Measurements from ENCODE around the gene LMBRD1. TPM values are rescaled to one million over a fixed set of nuclear protein-coding genes. Genes with fewer than 3 reads are reported as not detected.

Gene LMBRD1
- total RNA-seq, 1 donor from 2014 or later: 43.6 TPM

GRCh38 chr6:69819138-69819537, 22.3 kb upstream of the LMBRD1 start:
- intact Hi-C loops (cut with micrococcal nuclease): no loop called here
- Histone ChIP-seq H3K27ac (replicated peaks) (no peak overlapping the region), H3K36me3 (no peaks in the 10 kb centered on the region), H3K27me3 (ENCODE audit: low read depth) (no peaks in the 10 kb centered on the region), H3K4me1 (no peaks in the 10 kb centered on the region), H3K4me3 (no peak overlapping the region), H3K9me3 (replicated peaks) (no peaks in the 10 kb centered on the region)
- DNase-seq: no peak
- TF ChIP-seq CTCF (IDR thresholded peaks at IDR 0.05; ENCODE audit: borderline replicate concordance): no peak

- intact Hi-C loops (cut with micrococcal nuclease): no loop called here
- DNase-seq: no peak
- no peaks in the 10 kb centered on the region for H3K36me3 ChIP-seq
- H3K27ac ChIP-seq (replicated peaks): no peak overlapping the region
- H3K4me1 ChIP-seq: no peaks in the 10 kb centered on the region
- no peak overlapping the region for H3K4me3 ChIP-seq
- no peak for TF ChIP-seq CTCF (IDR thresholded peaks at IDR 0.05; ENCODE audit: borderline replicate concordance)
- no peaks in the 10 kb centered on the region for H3K9me3 ChIP-seq (replicated peaks)
- H3K27me3 ChIP-seq (ENCODE audit: low read depth): no peaks in the 10 kb centered on the region
Observed at GRCh38 chr6:69818223-69818930, 21.6 kb upstream of the LMBRD1 start.

GRCh38 chr6:69817358-69817757, 20.5 kb upstream of the LMBRD1 start:
- DNase-seq: no peak
- Histone ChIP-seq H3K27ac (replicated peaks) (no peak overlapping the region), H3K4me3 (no peak overlapping the region), H3K9me3 (replicated peaks) (no peaks in the 10 kb centered on the region), H3K36me3 (no peaks in the 10 kb centered on the region), H3K4me1 (no peaks in the 10 kb centered on the region), H3K27me3 (ENCODE audit: low read depth) (no peaks in the 10 kb centered on the region)
- intact Hi-C loops (cut with micrococcal nuclease): no loop called here
- no peak for TF ChIP-seq CTCF (IDR thresholded peaks at IDR 0.05; ENCODE audit: borderline replicate concordance)

- no peak for TF ChIP-seq CTCF (IDR thresholded peaks at IDR 0.05; ENCODE audit: borderline replicate concordance)
- DNase-seq: no peak
- Histone ChIP-seq H3K36me3 (no peaks in the 10 kb centered on the region), H3K27me3 (ENCODE audit: low read depth) (no peaks in the 10 kb centered on the region), H3K27ac (replicated peaks) (no peak overlapping the region), H3K4me3 (no peak overlapping the region), H3K9me3 (replicated peaks) (no peaks in the 10 kb centered on the region), H3K4me1 (no peaks in the 10 kb centered on the region)
- intact Hi-C loops (cut with micrococcal nuclease): no loop called here
Observed at GRCh38 chr6:69816569-69816968, 19.8 kb upstream of the LMBRD1 start.

GRCh38 chr6:69816026-69816425, 19.2 kb upstream of the LMBRD1 start:
- no peaks in the 10 kb centered on the region for H3K4me1 ChIP-seq
- no peak overlapping the region for H3K4me3 ChIP-seq
- intact Hi-C loops (cut with micrococcal nuclease): no loop called here
- H3K36me3 ChIP-seq: no peaks in the 10 kb centered on the region
- no peak for TF ChIP-seq CTCF (IDR thresholded peaks at IDR 0.05; ENCODE audit: borderline replicate concordance)
- no peak for DNase-seq
- H3K27me3 ChIP-seq (ENCODE audit: low read depth): no peaks in the 10 kb centered on the region
- no peak overlapping the region for H3K27ac ChIP-seq (replicated peaks)
- no peaks in the 10 kb centered on the region for H3K9me3 ChIP-seq (replicated peaks)
